NOMO-1 treated with dmso at 0.1 percent for 144 hours (cell line): ENCODE data around the gene RAG2.

Source experiments
- DNase-seq: peaks from one replicate; lab custom pipeline; 2025; ENCODE audit not compliant: unreplicated experiment; lab: John Stamatoyannopoulos, UW

RAG2 gene

GRCh38 chr11:36601155-36601554, 3.1 kb upstream of the RAG2 start:
- peak; percentile 71 for DNase-seq

- DNase-seq, result no peak
Observed at GRCh38 chr11:36600180-36600579, 2.1 kb upstream of the RAG2 start.

GRCh38 chr11:36596880-36597279, 1.2 kb downstream of the RAG2 start:
- DNase-seq, result no peak

GRCh38 chr11:36594316-36594989, 3.6 kb downstream of the RAG2 start, which contains the start of gene IFTAP:
IFTAP (plus strand) TSS chr11:36594502; CDS start chr11:36610104, 15,602 bp downstream.
- peak; percentile 50 for DNase-seq

- no peak for DNase-seq
Observed at GRCh38 chr11:36591433-36591832, 6.6 kb downstream of the RAG2 start.

- DNase-seq, result no peak
Observed at GRCh38 chr11:36590513-36590912, 7.5 kb downstream of the RAG2 start.

- no peak for DNase-seq
Observed at GRCh38 chr11:36588099-36588498, 9.9 kb downstream of the RAG2 start.

- no peak for DNase-seq
Observed at GRCh38 chr11:36586543-36586942, 11.5 kb downstream of the RAG2 start.

- DNase-seq, result no peak
Observed at GRCh38 chr11:36583667-36584066, 14.4 kb downstream of the RAG2 start.

GRCh38 chr11:36581536-36581935, 16.5 kb downstream of the RAG2 start:
- DNase-seq, result no peak

- DNase-seq, result no peak
Observed at GRCh38 chr11:36578458-36578857, 19.6 kb downstream of the RAG2 start.

- DNase-seq, result no peak
Observed at GRCh38 chr11:36577859-36578258, 20.2 kb downstream of the RAG2 start.

GRCh38 chr11:36577373-36577772, 20.7 kb downstream of the RAG2 start:
- DNase-seq, result no peak

- no peak for DNase-seq
Observed at GRCh38 chr11:36574486-36574885, 23.6 kb downstream of the RAG2 start.

GRCh38 chr11:36569095-36569494, 28.9 kb downstream of the RAG2 start:
- DNase-seq, result no peak

- no peak for DNase-seq
Observed at GRCh38 chr11:36567694-36568093, 30.3 kb downstream of the RAG2 start, which contains the start of gene RAG1. RAG1 (plus strand) TSS chr11:36568007; CDS start chr11:36573305, 5,298 bp downstream.

- no peak for DNase-seq
Observed at GRCh38 chr11:36566407-36567053, 31.5 kb downstream of the RAG2 start.

- no peak for DNase-seq
Observed at GRCh38 chr11:36565031-36565610, 32.9 kb downstream of the RAG2 start.

GRCh38 chr11:36564376-36565030, 33.5 kb downstream of the RAG2 start:
- DNase-seq, result peak; percentile 52

GRCh38 chr11:36558571-36559413, 39.2 kb downstream of the RAG2 start:
- DNase-seq, result no peak

GRCh38 chr11:36557991-36558390, 40.0 kb downstream of the RAG2 start:
- DNase-seq, result no peak
